B cell (primary cell): ENCODE measurements around the gene CLEC4M. TPM values are rescaled to one million over a fixed set of nuclear protein-coding genes. Genes with fewer than 3 reads are reported as not detected.

Source experiments
- ATAC-seq: fragments of 200-7000 bp; cut with Tn5 transposase; one replicate; pipeline ENCODE4 v1.10.0; 2021; ENCODE audit warnings: low read depth, mild to moderate bottlenecking, moderate number of reproducible peaks, moderate library complexity
- CTCF ChIA-PET: fragments of 350-600 bp; sonication (Branson Sonifier 250); formaldehyde crosslinking; loops from one replicate; lab custom pipeline; 2021; ENCODE audit warnings: antibody characterized with exemption, inconsistent platforms; lab: Charles Lee
- POLR2A ChIA-PET: fragments of 350-600 bp; sonication (Branson Sonifier 250); formaldehyde crosslinking; loops from one replicate; lab custom pipeline; 2021; ENCODE audit warnings: antibody characterized with exemption; lab: Charles Lee
- DNase-seq: peaks from one replicate; pipeline ENCODE4 v3.0.0; 2013
- H2AFZ ChIP-seq: 2 replicates; pipeline ENCODE4 v1.6.1; 2012; ENCODE audit warnings: mild to moderate bottlenecking, low read depth, low read length; ENCODE audit not compliant: insufficient read depth, poor library complexity, severe bottlenecking
- H3K27ac ChIP-seq, 2 donors: 1 replicate in 1 of 2; 2 replicates in 1 of 2; pipeline ENCODE4 v1.5.1; 2012 to 2013; ENCODE audit warnings: low read length in 2 of 2, mild to moderate bottlenecking in 2 of 2, moderate library complexity in 1 of 2
- H3K27me3 ChIP-seq, 4 experiments: fragments of 200-600 bp in 1 of 4; sonication (generic) in 1 of 4; replicated peaks in 1 of 4; 1 replicate in 2 of 4; 2 replicates in 2 of 4; pipeline versions ENCODE4 v1.6.1 to v1.7.0; 2013 to 2016; ENCODE audit warnings: low read length in 3 of 4, mild to moderate bottlenecking in 2 of 4, mixed read lengths in 1 of 4, moderate library complexity in 1 of 4; ENCODE audit not compliant: insufficient read depth in 4 of 4, control insufficient read depth in 3 of 4; ENCODE audit errors: control extremely low read depth in 1 of 4
- H3K36me3 ChIP-seq, 2 experiments: replicated peaks in 1 of 2; 1 replicate in 1 of 2; 2 replicates in 1 of 2; pipeline versions ENCODE4 v1.6.1 to v1.7.1; 2013; ENCODE audit warnings: low read length in 1 of 2; ENCODE audit not compliant: insufficient read depth in 2 of 2, control insufficient read depth in 1 of 2; ENCODE audit errors: control extremely low read depth in 1 of 2, extremely low read depth in 1 of 2
- H3K4me1 ChIP-seq, 2 donors: fragments of 200-600 bp in 1 of 2; sonication (generic) in 1 of 2; 1 replicate in 1 of 2; 2 replicates in 1 of 2; pipeline versions ENCODE4 v1.5.1 to v1.6.1; 2013 to 2017; ENCODE audit warnings: low read length in 2 of 2; ENCODE audit not compliant: control insufficient read depth in 2 of 2, insufficient read depth in 2 of 2
- H3K4me2 ChIP-seq: replicated peaks from 2 replicates; pipeline ENCODE3; 2012; ENCODE audit warnings: mild to moderate bottlenecking, low read depth, low read length; ENCODE audit not compliant: poor library complexity, severe bottlenecking
- H3K4me3 ChIP-seq, 5 experiments: fragments of 200-600 bp in 1 of 5; sonication (generic) in 1 of 5; 1 replicate in 3 of 5; 2 replicates in 2 of 5; pipeline versions ENCODE4 v1.5.1 to v1.7.0; 2011 to 2016; ENCODE audit warnings: low read length in 4 of 5, mild to moderate bottlenecking in 4 of 5, low read depth in 2 of 5, control low read depth in 1 of 5, moderate library complexity in 1 of 5; ENCODE audit not compliant: insufficient read depth in 1 of 5; ENCODE audit errors: control extremely low read depth in 1 of 5, extremely low read depth in 1 of 5
- H3K79me2 ChIP-seq: fragments of 200-600 bp; sonication (generic); one replicate; pipeline ENCODE4 v1.6.0; 2016; ENCODE audit warnings: low read length; ENCODE audit not compliant: control insufficient read depth, insufficient read depth
- H3K9ac ChIP-seq: fragments of 200-600 bp; sonication (generic); 2 replicates; pipeline ENCODE4 v1.6.1; 2017; ENCODE audit warnings: mild to moderate bottlenecking, low read length, moderate library complexity
- H3K9me3 ChIP-seq, 3 donors: one replicate each; pipeline versions ENCODE4 v1.6.1 to v1.7.1; 2013; ENCODE audit warnings: low read length in 2 of 3; ENCODE audit not compliant: control insufficient read depth in 2 of 3, insufficient read depth in 1 of 3; ENCODE audit errors: control extremely low read depth in 1 of 3
- H4K20me1 ChIP-seq: 2 replicates; pipeline ENCODE4 v1.6.0; 2012; ENCODE audit warnings: mild to moderate bottlenecking, low read length; ENCODE audit not compliant: insufficient read depth, control insufficient read depth, poor library complexity, severe bottlenecking
- H3K27ac Mint-ChIP-seq: one replicate; pipeline ENCODE4 v1.8.0; 2021; ENCODE audit warnings: mixed read lengths
- H3K27me3 Mint-ChIP-seq: one replicate; pipeline ENCODE4 v1.8.0; 2021; ENCODE audit warnings: mixed read lengths
- H3K4me1 Mint-ChIP-seq: one replicate; pipeline ENCODE4 v1.8.0; 2021; ENCODE audit warnings: mixed read lengths
- H3K4me3 Mint-ChIP-seq: one replicate; pipeline ENCODE4 v1.8.0; 2021; ENCODE audit warnings: mixed read lengths
- H3K9me3 Mint-ChIP-seq: one replicate; pipeline ENCODE4 v1.8.0; 2022; ENCODE audit warnings: mixed read lengths; ENCODE audit not compliant: insufficient read depth
- CTCF ChIP-seq: fragments of 200-600 bp; IDR thresholded peaks from one replicate; pipeline ENCODE4 v1.8.0; 2022; ENCODE audit warnings: antibody characterized with exemption, mild to moderate bottlenecking
- EZH2 ChIP-seq: IDR thresholded peaks from 2 replicates; pipeline ENCODE4 v1.6.1; 2012; ENCODE audit warnings: borderline replicate concordance, low read depth, mild to moderate bottlenecking, moderate library complexity, low read length; ENCODE audit not compliant: insufficient read depth, poor library complexity, severe bottlenecking
- WGBS: methylation state at CpG from one replicate; pipeline ENCODE4 v1.1.5; 2013; ENCODE audit warnings: missing lambda C conversion rate; ENCODE audit not compliant: insufficient coverage; 5-methylcytosine and 5-hydroxymethylcytosine counted together
- intact Hi-C: fragments of 100-400 bp; cut with micrococcal nuclease; formaldehyde crosslinking; loops from one replicate; pipeline ENCODE4 v1.10.0; 2022
- polyA plus RNA-seq: library from polyadenylated mRNA; depleted of rRNA; stranded (reverse); fragments of >200 nt; gene quantifications from 2 replicates; pipeline ENCODE4 v1.2.3, GENCODE V29; 2012
- total RNA-seq, 2 donors: library from RNA; stranded (reverse); fragments of 120-200 nt in 1 of 2; gene quantifications; 1 replicate in 1 of 2; 2 replicates in 1 of 2; pipeline versions ENCODE4 v1.2.3 to v1.2.4, GENCODE V29; 2013 to 2022

CLEC4M gene
- total and polyA plus RNA-seq, 2 donors (not counting 1 experiment from before 2014, with no cell fraction given) = 0.10 to 0.52 TPM

- intact Hi-C loops = no loop called here
- ChIA-PET POLR2A (no interaction called here), CTCF (interaction anchor here (1.3 kb wide), 1 partner anchor 136 kb away, joined by 4 read pairs; no protein-coding TSS in a partner anchor)
- H3K4me3 ChIP-seq = peak overlapping the region in 3 of 5 experiments; percentile 32 to 35 (median 34)
- 7% methylated on average over 62 of the region's 67 CpGs for WGBS
- Mint-ChIP-seq H3K4me1 (peaks cover 25% of the 10 kb centered on the region), H3K4me3 (peak overlapping the region; percentile 19), H3K27ac (no peak overlapping the region), H3K27me3 (peaks cover 35% of the 10 kb centered on the region), H3K9me3 (no peaks in the 10 kb centered on the region)
- peak; percentile 41 for DNase-seq
- no peaks in the 10 kb centered on the region for H4K20me1 ChIP-seq
- no peaks in the 10 kb centered on the region for H3K79me2 ChIP-seq
- peaks cover 0 to 37% (median 3%) of the 10 kb centered on the region in 3 donors for H3K9me3 ChIP-seq
- no peak overlapping the region for H3K27ac ChIP-seq
- peak overlapping the region; percentile 40 for H2AFZ ChIP-seq
- TF ChIP-seq EZH2 (no peak), CTCF (no peak)
- H3K4me2 ChIP-seq = peak overlapping the region; percentile 77
- no peaks in the 10 kb centered on the region for H3K36me3 ChIP-seq
- peaks cover 0 to 43% (median 25%) of the 10 kb centered on the region in 4 experiments for H3K27me3 ChIP-seq
- ATAC-seq = no peak
- peak overlapping the region; percentile 41 for H3K9ac ChIP-seq
- peaks cover 25% of the 10 kb centered on the region in 2 donors for H3K4me1 ChIP-seq
Measured at GRCh38 chr19:7788178-7788932, 25.3 kb downstream of the CLEC4M start.

GRCh38 chr19:7788933-7789323 is 25.9 kb downstream of the CLEC4M start:
- Histone ChIP-seq H3K36me3 (no peaks in the 10 kb centered on the region), H3K9ac (peak overlapping the region; percentile 41), H3K9me3 (peaks cover 0 to 37% (median 3%) of the 10 kb centered on the region in 3 donors), H2AFZ (peak overlapping the region; percentile 40), H3K79me2 (no peaks in the 10 kb centered on the region), H3K4me3 (peak overlapping the region in 4 of 5 experiments; percentile 11 to 43 (median 34)), H4K20me1 (no peaks in the 10 kb centered on the region), H3K27me3 (peaks cover 0 to 43% (median 25%) of the 10 kb centered on the region in 4 experiments), H3K4me2 (peak overlapping the region; percentile 77), H3K4me1 (peaks cover 25% of the 10 kb centered on the region in 2 donors), H3K27ac (no peak overlapping the region)
- ChIA-PET POLR2A (no interaction called here), CTCF (interaction anchor here (1.3 kb wide), 1 partner anchor 137 kb away, joined by 4 read pairs; no protein-coding TSS in a partner anchor)
- ATAC-seq (peak; percentile 14), DNase-seq (no peak)
- Mint-ChIP-seq H3K27me3 (peaks cover 29% of the 10 kb centered on the region), H3K9me3 (peaks cover 2% of the 10 kb centered on the region), H3K4me3 (peak overlapping the region; percentile 77), H3K27ac (no peak overlapping the region), H3K4me1 (peaks cover 25% of the 10 kb centered on the region)
- no peak for TF ChIP-seq CTCF
- no peak for TF ChIP-seq EZH2
- intact Hi-C loops = no loop called here
- WGBS = 9% methylated on average over 23 of the region's 23 CpGs
